Spleen (tissue), 7 donors: ENCODE measurements around the gene KLHDC3.

Experiments used
- POLR2AphosphoS5 ChIP-seq, 3 donors: sonication (generic); formaldehyde crosslinking; IDR thresholded peaks; one replicate each; pipeline ENCODE4 v1.5.1; 2017; ENCODE audit warnings: antibody characterized with exemption in 3 of 3
- TF ChIP-seq, protein P1 (sequence below), 11 experiments: fragments of 200-600 bp in 7 of 11; fragments of 450-650 bp in 4 of 11; sonication (generic) in 4 of 11; IDR thresholded peaks in 8 of 11; conservative IDR thresholded peaks in 3 of 11; 1 replicate in 7 of 11; 2 replicates in 4 of 11; pipeline versions ENCODE4 v1.4.0 to v1.8.0; 2016 to 2021; ENCODE audit warnings: antibody characterized with exemption in 11 of 11, inconsistent platforms in 4 of 11, mild to moderate bottlenecking in 1 of 11
- donor health status: DM: no; HTN: no; CAD: no; lungs with moderate emphysema.
- donor health status: DM: no; HTN: no; CAD: no.
- donor health status: DM: no; HTN: no; CAD: no.

DNA sequence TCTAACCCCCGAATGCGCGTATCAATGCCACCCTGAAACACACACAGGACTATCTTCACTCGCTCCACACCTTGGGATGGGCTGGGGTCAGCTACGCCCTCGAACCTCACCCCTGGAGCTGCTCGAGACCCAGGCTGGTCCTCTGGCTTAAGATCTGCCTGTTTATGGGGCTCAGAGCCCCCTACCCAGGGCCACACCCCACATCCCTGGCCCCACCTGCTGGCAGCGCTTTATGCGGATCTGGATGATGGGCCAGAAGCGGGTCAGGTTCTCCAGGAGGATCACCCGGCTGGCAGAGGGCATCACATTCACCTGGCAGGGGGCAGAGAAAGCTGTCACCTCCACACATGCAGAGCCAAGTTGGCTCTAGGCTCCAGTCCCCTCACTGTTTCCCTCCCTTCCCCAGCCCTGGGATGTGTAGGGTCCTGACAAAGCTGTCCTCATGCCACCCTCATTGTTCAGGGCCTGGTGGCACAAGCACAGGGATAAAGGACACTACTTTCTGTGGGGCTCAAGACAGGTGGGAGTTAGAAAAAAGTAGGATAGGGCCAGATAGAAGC, 31.4 kb downstream of the KLHDC3 start:
- TF ChIP-seq, protein P1, sequence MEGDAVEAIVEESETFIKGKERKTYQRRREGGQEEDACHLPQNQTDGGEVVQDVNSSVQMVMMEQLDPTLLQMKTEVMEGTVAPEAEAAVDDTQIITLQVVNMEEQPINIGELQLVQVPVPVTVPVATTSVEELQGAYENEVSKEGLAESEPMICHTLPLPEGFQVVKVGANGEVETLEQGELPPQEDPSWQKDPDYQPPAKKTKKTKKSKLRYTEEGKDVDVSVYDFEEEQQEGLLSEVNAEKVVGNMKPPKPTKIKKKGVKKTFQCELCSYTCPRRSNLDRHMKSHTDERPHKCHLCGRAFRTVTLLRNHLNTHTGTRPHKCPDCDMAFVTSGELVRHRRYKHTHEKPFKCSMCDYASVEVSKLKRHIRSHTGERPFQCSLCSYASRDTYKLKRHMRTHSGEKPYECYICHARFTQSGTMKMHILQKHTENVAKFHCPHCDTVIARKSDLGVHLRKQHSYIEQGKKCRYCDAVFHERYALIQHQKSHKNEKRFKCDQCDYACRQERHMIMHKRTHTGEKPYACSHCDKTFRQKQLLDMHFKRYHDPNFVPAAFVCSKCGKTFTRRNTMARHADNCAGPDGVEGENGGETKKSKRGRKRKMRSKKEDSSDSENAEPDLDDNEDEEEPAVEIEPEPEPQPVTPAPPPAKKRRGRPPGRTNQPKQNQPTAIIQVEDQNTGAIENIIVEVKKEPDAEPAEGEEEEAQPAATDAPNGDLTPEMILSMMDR (IDR thresholded peaks at IDR 0.05 in 8 of 11, conservative IDR thresholded peaks at IDR 0.05 in 3 of 11): no peak
- TF ChIP-seq POLR2AphosphoS5 (IDR thresholded peaks at IDR 0.05): no peak
